ENCODE data around the gene DISC1.
"Not testable (repeated sequence)": the region's sequence is repeated elsewhere in the genome, so short reads cannot be mapped to it uniquely, and the experiment has no call there.

DISC1 gene

DNA sequence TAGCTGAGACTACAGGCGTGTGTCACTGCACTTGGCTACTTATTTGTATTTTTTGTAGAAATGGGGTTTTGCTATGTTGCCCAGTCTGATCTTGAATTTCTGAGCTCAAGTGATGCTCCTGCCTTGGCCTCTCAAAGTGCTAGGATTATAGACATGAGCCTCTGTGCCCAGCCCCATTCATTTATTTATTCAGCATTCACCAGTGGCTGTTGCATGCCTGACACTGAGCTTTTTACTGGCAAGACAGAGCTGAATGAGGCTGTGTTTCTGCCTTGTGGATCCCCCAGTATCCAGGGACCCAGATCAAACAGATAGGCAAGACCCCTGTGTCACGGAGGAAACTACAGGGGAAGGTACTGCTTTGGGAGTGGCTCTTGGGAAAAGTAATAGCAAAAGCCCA is 109.4 kb downstream of the DISC1 start:
- DNase-seq, result no peak

DNA sequence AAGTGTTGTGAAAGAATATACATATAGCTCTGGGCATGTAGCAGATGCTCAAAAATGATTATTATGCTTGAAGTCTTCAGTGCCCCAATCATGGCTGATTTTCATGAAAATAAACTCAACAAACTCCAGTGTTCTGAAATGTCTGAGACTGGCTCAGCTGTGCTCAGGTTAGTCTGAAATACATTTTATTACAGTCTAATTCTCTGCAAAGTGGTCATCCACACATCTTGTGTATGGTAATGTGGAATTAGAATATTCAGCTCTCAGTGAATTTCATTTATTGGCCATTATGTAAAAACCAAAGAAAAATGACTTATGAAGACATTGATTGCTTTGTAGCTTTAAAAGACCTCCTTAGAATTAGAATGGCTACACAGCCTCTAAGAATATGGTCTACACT is 109.9 kb downstream of the DISC1 start:
- no peak for DNase-seq

DNA sequence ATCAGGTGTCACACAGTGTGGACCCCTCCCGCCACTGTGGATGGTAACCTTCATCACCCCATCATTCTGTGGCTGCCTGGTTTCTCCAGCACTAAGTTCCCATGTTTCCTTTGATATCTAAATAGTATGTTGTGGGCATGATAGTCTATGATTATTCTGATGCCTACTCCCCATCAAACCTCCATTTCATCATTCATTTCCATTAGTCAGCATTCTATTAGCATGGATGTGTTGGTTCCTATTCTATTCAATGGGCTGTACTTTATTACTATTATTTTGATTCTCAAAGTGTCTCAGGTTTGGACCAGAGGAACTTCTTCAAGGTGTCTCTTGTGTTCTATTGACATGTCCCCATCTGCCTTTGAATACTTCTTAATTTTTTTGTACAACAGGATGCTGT is 112.0 kb downstream of the DISC1 start:
- DNase-seq, result no peak

DNA sequence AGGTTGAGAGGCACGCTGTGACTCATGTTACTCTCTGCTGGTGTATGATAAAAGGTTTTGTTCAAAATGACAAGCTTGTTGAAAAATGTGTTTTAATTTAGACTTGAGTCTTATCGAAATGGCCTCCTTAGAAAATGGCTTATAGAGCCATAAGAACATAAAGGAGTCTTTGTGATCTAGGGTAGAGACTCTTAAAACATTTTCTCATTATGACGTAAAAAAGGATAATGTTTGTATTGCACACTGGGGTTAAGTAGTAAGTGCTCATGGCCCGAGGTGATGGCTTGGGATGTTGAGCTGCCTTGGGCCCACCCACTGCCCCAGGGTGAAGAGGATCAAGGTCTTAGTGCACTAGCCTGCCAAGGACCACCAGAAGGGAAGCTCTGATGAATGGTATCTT is 117.4 kb downstream of the DISC1 start:
- DNase-seq, result no peak

DNA sequence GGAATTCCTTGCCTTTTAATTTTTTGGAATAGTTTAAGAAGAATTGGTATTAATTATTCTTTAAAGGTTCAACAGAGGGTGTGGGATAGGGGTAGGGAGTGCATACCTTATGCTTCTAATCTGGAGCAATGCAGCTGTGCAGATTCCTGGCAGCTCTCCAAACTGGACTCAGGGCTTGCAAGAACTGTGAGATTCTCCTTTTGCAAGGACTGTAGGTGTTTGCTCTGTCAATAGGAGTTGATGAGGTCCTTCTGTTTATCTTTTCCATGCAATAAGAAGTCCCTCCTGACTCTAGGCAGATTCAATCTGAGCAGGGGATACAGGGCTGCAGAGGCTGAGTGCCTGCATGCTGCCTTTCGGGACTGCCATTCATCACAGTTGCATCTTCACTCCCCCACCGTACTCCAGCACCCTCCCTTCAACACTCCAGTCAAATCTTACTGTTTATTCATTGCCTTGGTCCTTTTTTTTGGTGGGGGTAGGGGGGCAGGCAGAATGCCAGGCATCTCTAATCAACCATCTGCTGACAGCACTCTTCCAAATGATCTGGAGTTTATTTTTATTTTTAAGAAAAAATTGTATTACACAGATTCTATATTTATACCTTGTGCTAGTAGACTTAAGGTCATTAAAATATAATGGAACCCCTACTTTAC is 122.3 kb downstream of the DISC1 start:
- no peak for DNase-seq

DNA sequence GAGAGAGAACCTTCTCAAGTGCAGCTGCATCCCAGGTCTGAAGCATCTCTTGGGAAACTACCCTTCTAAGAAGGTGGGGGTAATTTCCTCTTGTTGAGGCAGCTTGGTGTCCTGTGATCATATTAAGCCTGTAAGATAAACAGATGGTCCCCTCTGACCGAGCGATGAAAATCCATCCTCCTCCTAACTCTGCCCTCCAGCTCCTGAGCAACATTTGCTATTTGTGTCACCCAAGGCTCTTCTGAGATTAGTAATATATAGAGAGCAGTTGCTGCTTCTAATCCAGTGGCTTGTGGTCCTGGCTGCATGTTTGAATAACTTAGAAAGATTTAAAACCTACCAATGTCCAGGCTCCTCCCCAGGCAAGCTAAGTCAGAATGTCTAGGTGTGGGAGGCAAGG is 123.7 kb downstream of the DISC1 start:
- no peak for DNase-seq

DNA sequence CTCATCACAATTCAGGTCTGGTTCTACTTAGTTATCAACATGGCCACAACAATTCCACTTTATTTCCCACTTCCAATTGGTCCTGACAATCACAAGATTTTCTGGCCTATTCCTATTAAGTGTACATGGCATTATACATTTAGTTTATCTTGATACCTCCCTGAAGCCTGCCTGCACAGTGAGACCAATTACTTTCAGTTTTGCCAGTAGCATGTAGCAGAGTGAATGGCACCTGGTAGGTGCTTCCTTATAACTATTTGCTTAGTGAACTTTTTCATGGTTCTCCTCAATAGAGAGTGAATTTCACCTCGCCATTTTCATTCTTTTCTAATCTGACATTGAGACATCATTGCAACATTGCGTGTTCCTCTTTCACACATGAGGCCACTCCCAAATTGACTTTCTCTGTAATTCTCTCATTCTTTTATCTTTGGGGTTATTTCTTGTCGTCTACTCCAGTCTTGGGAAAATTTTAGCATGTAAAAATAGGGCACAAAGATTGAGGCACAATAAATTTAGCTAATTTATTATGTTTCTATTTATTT is 124.3 kb downstream of the DISC1 start:
- no peak for DNase-seq

DNA sequence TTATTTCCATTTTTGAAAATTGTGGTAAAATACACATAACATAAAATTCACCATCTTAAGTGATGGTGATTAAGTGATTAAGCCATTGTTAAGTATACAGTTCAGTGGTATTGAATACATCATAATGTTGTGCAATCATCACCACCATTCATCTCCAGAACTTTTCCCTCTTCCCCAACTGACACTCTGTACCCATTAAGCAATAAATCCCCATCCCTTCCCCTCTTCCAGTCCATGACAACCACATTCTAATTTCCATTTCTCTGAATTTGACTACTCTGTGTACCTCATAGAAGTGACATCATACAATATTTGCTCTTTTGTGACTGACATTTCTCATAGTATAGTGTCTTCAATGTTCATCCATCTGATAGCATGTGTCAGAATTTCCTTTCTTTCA is 124.8 kb downstream of the DISC1 start:
- no peak for DNase-seq

DNA sequence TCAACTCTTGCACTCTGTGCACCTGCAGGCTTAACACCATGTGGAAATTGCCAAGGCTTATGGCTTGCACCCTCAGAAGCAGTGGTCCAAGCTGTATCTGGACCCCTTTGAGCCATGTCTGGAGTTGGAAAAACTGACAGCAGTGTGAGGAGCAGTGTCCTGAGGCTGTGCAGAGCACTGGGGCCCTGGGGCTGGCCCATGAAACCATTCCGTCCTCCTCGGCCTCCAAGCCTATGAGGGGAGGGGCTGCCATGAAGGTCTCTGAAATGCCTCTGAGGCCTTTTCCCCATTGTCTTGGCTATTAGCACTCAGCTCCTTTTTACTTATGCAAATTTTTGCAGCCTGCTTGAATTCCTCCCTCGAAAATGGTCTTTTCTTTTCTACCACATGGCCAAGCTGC is 126.7 kb downstream of the DISC1 start:
- no peak for DNase-seq

DNA sequence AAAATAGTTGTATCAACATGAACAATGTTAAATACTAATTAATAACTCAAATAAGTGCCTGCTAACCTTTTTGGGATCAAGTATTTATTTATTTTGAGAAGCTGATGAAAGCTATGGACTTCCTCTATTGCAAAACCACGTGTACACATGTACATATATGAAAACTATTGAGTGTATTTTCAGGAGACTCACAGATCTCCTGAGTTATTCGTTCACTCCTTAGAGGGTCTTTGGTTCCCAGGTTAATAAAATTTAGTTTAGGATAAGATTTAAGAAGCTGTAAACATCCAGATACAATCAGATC is 130.5 kb downstream of the DISC1 start:
- DNase-seq, result no peak

DNA sequence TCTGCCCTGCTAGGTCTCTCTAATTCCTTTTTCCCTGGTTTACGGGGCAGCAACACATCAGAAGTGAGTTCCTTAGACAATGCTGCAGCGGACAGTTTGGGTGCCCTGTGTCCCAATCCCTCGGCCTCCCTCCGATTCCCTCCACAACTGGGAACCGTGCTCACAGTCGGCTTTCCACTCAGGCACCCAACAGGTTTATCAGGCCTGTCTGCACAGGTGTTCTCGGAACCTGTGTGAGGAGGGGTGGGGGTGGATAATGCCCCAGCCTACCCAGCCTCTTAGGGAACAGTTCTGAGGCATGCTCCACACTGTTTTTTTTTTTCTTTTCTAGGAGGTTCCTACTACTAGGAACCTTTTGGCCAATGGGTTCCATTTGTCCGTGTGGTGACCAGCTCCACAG is 131.2 kb downstream of the DISC1 start:
- no peak for DNase-seq

DNA sequence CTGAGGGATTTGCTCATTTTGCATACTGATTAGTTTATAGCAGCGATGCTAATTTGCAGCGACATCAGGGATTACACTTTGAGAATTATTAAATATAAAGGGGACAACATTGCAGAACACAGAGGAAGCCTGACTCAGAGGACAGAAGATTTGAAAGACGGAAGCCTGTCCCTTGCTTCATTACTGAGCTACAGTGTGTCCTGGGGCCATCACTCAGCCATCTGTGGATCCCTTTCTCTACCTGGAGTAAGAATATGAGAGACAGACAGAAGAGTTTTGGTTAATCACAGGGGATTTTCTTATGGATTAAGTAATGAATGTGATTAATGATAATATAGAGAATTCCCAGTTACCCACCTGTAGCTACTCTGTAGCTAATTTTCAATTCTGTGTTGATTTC is 134.7 kb downstream of the DISC1 start:
- no peak for DNase-seq

DNA sequence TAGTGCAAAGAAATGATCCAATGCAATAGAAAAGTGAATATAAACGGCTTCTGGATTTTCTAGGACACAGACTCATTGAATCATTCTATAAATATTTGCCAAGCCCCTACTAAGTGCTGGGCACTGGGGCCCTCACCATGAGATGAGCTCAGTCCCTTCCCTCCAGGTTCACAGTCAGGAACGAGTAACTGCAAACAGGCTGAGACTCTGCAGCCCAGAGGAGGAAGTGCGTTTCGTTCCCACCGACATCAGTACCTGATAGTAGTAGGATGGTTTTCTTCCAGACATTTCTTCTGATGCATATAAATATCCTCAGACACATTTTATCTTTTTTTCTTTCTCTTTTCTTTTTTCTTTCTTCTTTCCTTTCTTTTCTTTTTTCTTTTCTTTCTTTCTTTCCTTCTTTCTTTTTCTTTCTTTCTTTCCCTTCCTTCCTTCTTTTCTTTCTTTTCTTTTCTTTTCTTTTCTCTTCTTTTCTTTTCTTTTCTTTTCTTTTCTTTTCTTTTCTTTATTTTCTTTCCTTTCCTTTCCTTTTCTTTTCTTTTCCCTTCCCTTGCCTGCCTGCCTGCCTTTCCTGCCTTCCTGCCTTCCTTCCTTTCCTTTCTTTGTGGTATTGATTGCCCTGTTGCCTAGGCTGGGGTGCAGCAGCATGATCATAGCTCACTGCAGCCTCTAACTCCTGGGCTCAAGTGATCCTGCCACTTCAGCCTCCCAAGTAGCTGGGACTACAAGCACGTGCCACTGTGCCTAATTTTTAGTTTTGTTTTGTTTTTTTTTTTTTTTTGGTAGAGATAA is 135.4 kb downstream of the DISC1 start:
- DNase-seq, result no peak

DNA sequence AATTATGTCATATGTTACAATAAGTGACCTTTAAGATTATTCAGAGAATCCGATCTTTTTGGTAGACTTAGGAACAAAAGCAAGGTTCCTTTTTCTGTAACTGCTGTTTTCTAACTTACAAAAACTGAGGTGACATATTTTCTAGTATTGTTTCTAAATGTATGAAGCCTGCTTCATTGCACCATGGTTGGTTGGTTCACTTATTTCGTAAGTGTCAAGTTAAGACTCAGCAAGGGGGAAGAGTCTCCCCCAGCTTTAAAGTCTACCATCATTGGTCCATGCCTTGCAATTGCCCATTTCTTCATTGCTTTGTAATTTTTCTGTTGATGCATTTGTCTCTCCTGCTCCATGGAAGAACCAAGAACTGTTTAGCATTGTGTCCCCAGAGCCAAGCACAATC is 136.9 kb downstream of the DISC1 start:
- no peak for DNase-seq

DNA sequence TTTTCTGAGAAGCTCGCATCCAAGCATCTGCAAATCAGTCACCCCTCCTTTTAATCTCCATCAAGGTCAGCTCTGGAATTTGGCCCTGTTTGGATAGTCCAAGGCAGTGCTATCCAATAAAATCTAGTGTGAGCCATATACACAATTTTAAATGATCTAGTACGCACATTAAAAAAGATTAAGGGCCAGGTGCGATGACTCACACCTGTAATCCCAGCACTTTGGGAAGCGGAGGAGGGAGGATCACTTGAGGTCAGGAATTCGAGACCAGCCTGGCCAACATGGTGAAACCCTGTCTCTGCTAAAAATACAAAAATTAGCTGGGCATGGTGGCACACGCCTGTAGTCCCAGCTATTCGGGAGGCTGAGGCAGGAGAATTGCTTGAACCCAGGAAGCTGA is 139.2 kb downstream of the DISC1 start:
- not testable (repeated sequence) for DNase-seq

DNA sequence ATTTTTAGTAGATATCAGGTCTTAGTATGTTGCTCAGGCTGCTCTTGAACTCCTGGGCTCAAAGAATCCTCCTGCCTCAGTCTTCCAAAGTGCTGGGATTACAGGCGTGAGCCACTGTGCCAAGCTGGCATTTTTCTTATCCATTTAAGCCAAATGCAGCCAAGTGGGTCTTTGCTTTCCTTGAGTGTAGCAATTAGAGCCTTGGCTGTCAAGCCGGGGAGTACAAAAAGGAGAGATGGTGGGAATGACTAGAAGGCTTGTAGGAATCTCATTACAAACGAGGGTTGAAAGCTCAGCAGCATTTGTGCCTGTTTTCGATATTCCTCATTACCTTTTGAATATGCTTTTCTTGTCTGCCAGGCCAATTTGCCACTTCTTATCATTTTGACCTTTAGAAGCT is 140.9 kb downstream of the DISC1 start:
- no peak for DNase-seq

DNA sequence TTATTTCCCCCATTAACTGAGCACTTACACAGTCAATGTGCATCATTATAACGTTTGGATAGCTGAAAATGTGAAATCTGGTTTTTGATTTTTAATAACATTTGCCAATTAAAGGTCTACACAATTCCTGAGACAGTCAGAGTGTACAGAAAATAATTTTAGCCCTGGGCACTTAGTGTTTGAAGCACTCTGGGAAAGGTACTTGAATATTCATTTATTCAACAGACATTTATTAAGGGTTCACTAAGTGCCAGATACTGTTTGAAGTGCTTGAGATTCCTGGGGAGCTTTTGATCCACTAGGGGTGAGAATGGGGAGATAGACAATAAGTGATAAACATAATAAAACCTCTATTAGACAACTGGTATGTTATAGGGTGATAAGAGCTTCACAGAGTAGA is 141.8 kb downstream of the DISC1 start:
- no peak for DNase-seq

DNA sequence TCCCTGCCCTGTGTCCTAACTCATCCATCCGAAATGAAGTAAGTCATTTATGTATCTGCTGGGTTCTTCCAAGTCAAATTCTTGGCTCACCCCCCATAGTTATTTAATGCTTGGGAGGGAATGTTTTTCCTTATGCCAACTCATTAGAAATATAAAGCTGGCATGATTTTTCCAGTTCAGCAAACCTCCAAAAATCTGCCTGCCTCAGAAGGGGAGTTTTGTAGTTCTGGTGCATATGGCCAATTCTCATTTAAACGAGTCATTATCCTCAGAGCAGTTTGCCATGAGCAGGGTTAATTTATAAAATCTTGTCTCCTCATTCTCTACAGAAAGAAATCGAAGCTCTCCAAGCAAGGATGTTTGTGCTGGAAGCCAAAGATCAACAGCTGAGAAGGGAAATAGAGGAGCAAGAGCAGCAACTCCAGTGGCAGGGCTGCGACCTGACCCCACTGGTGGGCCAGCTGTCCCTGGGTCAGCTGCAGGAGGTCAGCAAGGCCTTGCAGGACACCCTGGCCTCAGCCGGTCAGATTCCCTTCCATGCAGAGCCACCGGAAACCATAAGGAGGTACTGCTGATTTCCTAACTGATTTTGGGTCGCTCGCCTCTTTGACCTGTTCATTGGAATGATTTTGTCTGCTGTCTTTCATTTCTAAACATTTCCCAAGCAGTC is 144.1 kb downstream of the DISC1 start:
- no peak for DNase-seq

DNA sequence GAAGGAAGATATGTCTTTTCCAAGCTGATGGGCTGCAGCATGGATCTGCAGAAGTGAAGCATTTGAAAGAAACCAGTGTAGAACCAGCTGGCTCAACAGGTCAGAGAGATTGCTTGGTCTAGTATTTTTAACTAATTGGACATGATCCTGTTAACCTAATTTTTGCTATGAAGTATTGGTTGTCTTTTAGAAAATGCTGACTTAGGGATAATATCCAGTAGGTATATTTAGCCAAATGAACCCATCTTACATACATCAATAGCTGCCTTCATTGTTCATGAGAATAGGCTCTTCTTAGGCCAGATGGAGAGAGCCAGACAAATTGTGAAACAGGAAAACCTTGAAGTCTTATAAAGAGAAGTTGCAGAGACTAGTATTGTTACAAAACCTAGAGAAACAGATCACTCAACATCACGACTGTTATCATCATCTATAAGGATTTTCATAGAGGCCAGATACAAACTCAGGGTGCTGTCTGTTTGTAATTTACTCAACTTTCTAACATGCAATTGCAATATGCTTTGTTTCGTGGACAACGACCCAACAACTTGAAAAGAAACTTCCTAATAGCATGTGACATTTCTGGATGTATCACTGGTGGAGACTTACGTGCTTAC is 148.2 kb downstream of the DISC1 start:
- DNase-seq, result no peak

DNA sequence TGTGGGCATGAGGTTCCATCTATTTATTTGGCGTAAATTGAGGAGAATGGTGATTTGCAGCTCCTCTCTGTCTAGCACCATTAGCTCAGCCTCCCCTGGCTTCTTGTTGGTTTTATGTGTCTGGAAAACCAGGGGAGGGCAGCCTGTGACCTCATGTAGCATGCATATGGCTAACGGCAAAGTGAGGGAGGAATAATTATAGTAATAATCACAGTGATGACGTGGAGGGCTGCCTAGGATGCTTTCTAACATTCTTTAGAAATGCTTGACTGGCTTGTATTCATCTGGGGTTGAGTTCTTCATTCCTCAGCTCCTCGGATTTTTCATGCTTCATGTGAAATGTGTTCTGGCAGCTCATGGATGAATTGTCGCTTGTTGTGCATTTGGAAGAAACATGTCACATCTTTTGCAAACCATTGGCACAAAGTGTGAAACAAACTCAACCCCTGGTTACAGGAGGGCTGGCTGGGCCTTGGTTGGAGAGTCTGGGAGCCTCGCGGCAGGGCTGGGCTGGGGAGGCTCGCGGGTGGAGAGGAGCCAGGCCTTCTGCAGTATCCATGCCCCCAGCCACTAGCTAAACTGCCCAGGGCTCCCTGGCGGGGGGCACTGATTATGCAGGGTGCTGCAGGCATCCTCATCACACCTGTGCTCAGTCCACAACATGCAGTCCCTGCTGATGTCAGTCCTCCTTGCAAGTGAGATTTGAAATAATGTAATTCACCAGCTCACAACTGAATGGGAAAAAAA is 149.6 kb downstream of the DISC1 start:
- no peak for DNase-seq

DNA sequence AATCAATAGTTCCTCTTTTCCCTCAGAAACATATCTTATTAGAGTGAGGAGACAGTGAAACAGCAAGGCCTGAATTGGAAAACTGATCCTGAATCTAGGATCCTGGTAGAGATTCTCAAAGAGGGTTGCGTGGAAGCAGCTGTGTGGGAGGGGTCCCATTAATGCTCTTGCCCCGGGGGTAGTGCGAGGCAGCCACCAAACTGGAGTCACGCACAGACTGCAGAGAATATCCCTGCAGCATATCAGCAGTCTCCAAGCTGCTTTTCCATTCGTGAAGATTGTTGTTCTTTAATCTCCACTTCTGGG is 150.1 kb downstream of the DISC1 start:
- DNase-seq, result no peak

DNA sequence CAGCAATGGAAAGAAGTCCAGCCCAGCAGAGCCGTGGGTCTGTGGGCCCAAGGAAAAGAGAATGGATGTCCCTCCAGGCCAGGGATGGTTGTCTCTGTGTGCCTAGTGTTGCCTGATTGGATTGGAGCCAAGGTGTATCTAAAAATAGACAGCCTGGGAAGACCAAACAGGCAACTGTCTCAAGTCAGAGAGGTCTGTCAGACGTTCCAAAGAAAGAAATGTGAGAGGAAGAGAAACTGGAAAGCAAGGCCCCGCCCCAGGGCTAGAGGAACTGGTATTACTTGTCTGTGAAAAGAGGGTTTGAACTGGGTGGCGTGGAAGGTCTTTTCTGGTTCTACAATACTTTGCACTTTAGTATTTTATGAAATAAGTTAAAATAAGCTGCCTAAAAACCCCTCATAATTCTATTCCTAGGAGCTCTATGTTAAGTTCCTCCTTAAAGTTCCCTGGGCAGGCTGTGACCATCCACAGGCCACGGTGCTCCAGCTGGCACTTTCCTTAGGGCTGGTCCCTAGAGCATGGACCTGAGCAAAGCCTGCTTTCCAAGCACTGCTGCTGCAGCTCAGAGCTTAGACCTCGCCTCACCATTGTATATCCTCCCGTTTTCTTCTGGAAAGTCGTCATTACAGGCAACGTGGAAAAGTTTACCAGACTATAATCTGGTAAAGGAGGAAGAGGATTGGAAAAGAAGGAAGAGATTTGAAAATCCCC is 151.6 kb downstream of the DISC1 start:
- no peak for DNase-seq

DNA sequence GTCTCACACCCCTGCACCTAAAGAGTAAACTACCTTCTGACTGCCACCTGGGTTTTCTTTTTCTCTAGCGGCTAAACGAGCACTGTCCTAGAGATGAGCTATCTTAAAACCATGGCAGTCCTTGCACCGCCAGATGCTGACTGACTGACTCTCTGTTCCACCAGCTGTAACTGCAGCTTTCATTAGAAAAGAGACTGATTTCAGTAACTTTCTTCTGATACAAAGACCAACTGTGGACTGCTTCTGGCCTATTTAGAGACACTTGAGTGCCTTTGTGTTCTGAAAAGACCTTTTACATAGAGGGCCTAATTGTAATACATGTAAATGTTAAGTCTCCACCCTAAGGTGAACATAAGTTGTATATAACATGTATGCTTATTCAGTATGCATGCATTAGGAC is 152.5 kb downstream of the DISC1 start:
- DNase-seq, result no peak

All from NCI-H1417 treated with DMSO at 0.1 percent for 48 hours (cell line).